T1000 (cell line): Measurements from ENCODE around the gene LCOR.
"Not testable (repeated sequence)": the region's sequence is repeated elsewhere in the genome, so short reads cannot be mapped to it uniquely, and the experiment has no call there.

ENCODE experiments used
- DNase-seq: peaks from one replicate; lab custom pipeline; 2025; ENCODE audit warnings: mixed read lengths; lab: John Stamatoyannopoulos, UW

Gene LCOR

DNA sequence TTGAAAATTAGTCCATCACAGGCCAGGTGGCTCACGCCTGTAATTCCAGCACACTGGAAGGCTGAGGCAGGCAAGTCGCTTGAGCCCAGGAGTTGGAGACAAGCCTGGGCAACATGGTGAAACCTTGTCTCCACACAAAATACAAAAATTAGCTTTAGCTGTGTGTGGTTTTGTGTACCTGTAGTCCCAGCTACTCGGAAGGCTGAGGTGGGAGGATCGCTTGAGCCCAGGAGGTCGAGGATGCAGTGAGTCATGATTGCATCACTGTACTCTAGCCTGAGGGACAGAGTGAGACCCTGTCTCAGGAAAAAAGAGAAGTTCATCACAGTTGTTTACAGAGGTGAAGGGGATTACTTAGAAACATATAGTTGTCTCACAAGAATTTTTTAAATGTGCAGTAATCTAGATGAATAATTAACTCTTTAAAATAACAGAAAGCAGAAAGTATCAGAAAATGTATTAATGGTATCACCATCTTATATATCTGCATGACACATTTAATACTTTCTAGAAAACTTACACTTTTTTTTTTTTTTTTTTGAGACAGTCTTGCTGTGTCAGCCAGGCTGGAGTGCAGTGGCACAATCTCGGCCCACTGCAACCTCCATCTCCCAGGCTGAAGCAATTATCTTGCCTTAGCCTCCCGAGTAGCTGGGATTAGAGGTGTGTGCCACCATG is 8.9 kb downstream of the LCOR start:
- DNase-seq, result peak; percentile 9

GRCh38 chr10:96842896-96843723 is 11.0 kb downstream of the LCOR start:
- no peak for DNase-seq

DNA sequence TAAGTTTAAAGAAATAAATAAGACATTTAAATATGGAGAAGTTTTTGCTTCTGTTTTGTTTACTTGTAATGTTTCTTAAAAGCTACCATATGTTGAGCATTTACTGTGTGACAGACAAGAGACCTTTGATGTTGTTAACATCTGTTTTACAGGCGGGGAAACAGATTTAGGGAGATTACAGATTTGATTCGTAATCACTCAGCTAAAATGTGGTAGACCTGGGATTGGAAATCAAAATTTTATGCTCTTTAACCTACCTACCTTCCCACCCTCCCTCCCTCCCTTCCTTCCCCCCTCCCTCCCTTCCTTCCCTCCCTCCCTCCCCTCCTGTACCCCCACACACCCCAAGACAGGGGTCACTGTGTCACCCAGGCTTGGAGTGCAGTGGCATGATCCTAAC is 11.7 kb downstream of the LCOR start:
- no peak for DNase-seq

GRCh38 chr10:96846395-96846794 is 14.3 kb downstream of the LCOR start:
- DNase-seq, result no peak

DNA sequence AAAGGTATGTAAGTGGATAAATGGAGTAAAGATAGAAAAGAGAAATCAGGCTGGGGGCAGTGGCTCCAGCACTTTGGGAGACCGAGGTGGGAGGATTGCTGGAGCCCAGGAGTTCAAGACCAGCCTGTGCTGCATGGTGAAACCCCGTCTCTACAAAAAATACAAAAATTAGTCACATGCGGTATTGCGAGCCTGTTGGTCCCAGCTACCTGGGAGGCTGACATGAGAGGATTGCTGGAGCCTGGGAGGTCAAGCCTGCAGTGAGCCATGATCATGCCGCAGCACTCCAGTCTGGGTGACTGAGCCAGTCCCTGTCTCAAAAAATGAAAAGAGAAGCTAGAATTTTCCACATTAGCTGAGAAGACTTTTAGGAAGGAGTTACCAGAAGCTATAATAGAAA is 14.8 kb downstream of the LCOR start:
- no peak for DNase-seq

- not testable (repeated sequence) for DNase-seq
Observed at GRCh38 chr10:96847356-96847755, 15.3 kb downstream of the LCOR start.

GRCh38 chr10:96850113-96850512 is 18.0 kb downstream of the LCOR start:
- DNase-seq, result no peak

- DNase-seq, result peak; percentile 50
Observed at GRCh38 chr10:96850825-96851224, 18.7 kb downstream of the LCOR start.

GRCh38 chr10:96851281-96851680 is 19.2 kb downstream of the LCOR start:
- DNase-seq, result no peak

- DNase-seq, result no peak
Observed at GRCh38 chr10:96856317-96856716, 24.2 kb downstream of the LCOR start.

DNA sequence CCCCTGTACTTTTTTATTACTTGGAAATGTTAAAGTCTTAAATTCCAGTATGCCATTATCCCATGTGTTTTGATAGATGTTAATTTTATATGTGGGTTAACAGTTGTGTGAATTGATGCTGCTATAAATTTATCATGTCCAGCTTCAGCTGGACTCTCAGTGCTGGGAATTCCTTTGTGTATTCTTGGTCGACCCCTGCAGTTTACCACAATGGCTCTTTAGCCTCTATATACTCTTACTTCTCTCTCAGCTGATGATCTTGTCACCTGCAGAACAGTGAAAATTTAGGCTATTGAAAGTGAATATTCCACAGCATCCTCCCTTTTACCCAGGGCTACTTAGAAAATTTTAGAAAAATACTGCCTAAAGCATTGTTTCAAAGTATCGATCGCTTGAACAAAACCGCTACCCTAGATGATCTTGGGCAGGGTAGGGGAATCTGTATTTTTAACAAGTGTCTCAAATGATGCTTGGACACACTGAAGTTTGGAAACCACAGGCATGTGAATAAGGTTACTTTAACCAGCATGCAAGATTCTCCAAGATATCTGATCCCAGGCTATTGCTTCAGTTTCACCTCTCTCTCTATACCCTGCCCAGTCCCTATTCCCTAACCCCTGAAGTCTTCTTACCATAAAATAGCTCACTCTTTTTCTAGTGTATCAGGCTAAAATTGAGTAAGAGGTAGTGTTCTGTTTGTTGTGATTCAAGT is 25.4 kb downstream of the LCOR start:
- no peak for DNase-seq

DNA sequence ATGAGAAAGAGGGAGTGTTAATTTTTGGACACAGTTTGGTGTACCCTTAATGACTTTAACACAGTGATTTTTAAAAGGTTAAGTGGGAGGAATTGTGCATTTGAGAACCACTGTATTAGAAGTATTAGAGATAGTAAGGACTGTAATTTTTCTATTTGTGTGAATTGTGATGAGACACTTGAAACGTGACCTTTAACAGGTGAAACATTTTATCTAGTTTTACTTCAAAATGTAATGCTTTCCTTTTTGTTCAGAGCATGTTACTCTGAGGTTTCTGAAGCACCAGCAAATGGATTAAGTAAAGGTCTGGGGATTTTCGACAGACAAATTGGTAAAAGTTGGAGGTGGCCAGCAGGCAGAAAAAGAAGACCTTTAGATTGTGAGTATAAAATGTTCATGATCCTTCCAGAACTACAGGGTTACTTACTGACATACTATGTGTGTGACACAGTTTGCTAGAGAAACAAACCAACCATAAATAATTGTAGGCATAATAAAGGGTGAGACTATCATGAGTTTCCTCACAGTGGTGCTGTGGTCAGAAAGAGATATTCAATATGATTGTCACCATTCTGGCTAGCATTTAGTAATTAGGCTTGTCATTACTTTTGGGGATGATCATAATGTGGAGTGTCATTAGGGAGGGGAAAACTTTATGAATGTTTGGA is 26.1 kb downstream of the LCOR start:
- no peak for DNase-seq

DNA sequence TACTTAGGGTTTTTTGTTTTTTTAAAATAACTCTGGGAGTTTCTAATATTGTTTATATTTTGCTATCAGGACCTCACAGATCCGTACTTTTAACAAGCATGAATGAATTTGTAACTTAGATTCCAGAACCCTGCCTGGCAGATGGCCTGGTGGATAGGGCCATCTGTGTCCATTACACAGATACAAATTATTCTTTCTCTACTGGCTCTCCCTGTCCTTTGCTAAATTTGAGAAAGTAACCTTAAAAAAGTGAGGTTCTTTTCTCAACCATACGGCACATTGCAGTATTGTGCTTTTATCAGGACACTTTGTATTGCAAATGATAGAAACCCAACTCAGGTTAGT is 26.6 kb downstream of the LCOR start:
- DNase-seq, result no peak

DNA sequence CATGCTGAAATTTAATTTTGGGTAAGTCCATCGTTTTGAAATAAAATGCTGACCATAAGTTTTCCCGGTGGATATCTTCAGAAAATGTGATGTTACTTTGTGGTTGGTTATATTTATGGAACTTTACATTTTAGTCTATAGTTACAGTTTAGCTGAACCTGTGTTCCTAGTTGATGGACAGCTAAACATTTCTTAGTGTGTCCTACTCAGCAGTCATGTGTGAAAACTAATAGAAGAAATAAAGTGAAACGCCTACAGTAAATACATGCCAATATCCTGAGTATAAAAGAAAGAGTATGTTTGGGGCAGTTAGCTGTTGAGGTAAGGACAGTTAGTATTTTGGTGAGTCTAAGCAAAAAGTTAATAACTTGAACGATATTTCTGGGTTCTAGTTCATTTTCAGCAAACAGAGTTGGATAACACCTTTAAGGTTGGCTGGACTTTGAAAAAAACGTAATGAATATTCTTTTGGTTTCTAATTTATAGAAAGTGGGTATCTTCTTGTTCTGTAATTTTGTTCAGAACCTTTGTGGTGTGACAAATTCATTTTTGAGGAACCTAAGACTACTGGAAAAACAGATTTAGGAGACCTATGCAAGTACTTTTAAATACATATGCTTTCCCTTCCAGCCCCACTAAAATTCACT is 28.7 kb downstream of the LCOR start:
- no peak for DNase-seq

DNA sequence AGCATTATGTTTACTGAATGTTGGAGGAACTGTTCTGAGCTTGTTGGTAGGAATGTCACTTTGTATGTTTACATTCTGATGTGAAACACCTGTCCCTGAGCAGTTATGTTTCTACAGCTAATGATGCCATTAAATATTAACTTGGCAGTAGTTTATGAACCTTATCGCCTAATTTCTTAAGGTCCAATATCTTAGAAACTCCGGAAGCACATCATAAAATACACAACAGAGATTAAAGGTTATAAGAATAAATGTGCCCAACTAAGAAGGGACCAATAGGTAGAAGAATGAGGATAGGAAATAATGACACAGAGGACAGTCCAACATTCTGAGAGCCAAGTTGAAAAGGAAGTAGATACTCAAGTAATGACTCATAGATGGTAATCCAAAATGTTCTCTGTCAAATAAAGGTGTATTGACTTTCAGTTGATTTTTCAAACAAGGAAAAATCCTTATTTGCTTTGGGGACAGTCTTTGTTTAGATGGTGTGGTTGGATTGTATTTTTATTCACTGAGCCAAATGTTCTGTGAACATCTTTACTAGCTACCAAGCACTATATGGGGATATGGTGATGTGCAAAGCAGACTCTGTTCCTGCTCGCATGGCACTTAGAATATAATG is 31.9 kb downstream of the LCOR start:
- DNase-seq, result no peak

DNA sequence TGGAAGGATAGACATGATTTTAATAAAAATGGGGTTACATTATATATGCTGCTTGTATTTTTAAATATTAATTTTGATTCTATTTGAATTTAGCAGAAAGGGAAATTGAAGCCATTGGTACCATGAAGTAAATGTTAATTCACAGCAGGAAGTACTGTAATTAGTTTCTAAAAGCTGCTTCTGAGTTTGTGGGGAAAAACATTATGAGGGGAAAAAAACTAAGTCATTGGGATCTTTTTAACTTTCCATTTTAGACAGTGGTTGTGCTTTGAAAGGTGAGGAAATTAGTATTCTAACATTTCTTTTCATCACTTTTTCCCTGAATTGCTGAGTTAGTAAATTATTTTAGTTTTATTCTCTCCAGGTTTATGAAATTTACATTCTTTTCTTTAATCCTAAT is 41.0 kb downstream of the LCOR start:
- no peak for DNase-seq

DNA sequence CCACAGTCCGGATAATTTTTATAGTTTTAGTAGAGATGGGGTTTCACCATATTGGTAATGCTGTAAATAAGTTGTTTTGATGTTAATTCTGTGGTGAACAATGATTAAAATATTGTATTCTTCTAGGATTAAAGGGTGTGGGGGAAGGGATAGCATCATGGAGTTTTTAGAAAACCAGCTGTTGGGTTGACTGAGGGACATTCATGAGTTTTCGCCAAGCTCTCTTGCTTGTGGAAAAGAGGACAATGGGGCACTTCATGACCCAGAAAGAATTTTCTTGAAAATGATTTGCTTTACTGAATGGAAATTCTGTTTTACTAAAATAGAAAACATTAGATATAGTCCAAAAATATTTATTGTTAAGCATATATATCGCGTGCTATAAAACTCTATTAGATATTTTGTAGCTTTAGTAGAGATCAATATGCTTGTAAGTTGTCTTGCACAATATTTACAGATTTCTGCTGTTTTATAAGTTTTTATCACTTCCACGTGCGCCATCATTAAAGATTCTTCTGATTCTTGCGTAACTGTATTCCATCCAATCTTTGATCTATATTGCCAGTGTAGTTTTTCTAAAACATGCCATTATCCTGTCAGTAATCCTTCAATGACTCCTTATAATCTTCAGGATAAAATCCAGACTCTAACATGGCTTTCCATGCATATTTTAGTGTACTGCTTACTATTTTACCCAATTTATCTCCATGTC is 41.8 kb downstream of the LCOR start:
- DNase-seq, result no peak

- no peak for DNase-seq
Observed at GRCh38 chr10:96878057-96878456, 46.0 kb downstream of the LCOR start.

- DNase-seq, result no peak
Observed at GRCh38 chr10:96880575-96880974, 48.5 kb downstream of the LCOR start.

DNA sequence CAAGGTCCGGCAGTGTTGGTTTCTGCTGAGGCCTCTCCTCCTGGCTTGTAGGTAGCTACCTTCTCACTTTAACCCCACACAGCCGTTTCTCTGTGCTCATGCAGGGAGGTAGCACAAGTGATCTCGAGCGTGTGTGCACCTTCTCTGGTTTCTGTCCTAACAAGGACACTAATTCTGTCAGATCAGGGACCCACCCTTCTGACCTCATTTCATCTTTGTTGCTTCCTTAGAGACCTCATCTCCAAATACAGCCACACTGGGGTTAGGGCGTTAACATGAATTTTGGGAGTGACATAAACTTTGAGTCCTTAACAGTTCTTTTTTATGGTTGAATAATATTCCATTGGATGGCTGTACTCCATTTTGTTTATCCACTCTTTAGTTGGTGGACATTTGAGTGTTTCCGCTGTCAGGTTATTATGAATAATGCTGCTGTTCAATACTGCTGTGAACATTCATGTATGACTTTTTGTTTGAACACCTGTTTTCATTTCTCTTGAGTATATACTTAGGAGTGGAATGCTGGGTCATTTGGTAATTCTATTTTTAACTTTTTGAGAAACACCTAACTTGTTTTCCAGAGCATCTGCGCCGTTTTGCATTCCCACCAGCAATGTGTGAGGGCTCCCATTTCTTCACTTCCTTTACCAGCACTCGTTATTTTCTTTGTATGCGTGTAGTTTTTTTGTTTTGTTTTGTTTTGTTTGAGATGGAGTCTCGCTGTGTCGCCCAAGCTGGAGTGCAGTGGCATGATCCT is 57.5 kb downstream of the LCOR start:
- DNase-seq, result no peak
